SK-N-MC (cell line): ENCODE results near the gene CCDC71.

Source experiments
- DNase-seq: peaks from one replicate; pipeline ENCODE4 v3.0.0-alpha.2; 2011; ENCODE audit warnings: low read depth, low spot score
- H3K27ac ChIP-seq: fragments of 200-600 bp; sonication (generic); 2 replicates; pipeline ENCODE4 v1.5.1; 2016; ENCODE audit warnings: mixed run types
- H3K36me3 ChIP-seq: fragments of 200-600 bp; sonication (generic); 2 replicates; pipeline ENCODE4 v1.6.1; 2017; ENCODE audit warnings: antibody characterized with exemption, low read length, mixed read lengths; ENCODE audit not compliant: insufficient read depth
- H3K4me3 ChIP-seq: fragments of 200-600 bp; sonication (generic); 2 replicates; pipeline ENCODE4 v1.5.1; 2016
- H3K9ac ChIP-seq: fragments of 200-600 bp; sonication (generic); 2 replicates; pipeline ENCODE4 v1.8.0; 2017; ENCODE audit warnings: mixed run types, mixed read lengths; ENCODE audit not compliant: insufficient read length
- H3K9me3 ChIP-seq: fragments of 200-600 bp; sonication (generic); 2 replicates; pipeline ENCODE4 v1.6.1; 2017; ENCODE audit warnings: low read depth, mild to moderate bottlenecking, antibody characterized with exemption, low read length, moderate library complexity, mixed read lengths
- EZH2 ChIP-seq: fragments of 200-600 bp; sonication (generic); IDR thresholded peaks from one replicate; pipeline ENCODE4 v1.6.1; 2017; ENCODE audit warnings: antibody characterized with exemption
- FOXP2 ChIP-seq: optimal IDR thresholded peaks from 2 replicates; pipeline ENCODE3; 2011; ENCODE audit warnings: mild to moderate bottlenecking, moderate library complexity; ENCODE audit not compliant: insufficient read depth; ENCODE audit errors: extremely low read length, control extremely low read depth
- POLR2AphosphoS5 ChIP-seq: IDR thresholded peaks from 2 replicates; pipeline ENCODE4 v1.6.1; 2012; ENCODE audit warnings: mild to moderate bottlenecking, low read depth, low read length, borderline replicate concordance

The CCDC71 gene

GRCh38 chr3:49165771-49166751, at the start of gene CCDC71:
Gene CCDC71 (minus strand): TSS chr3:49166331. CDS start chr3:49164208, 2,123 bp downstream.
- peaks cover 5% of the 10 kb centered on the region; the same call in 1 of the 2 replicates for H3K36me3 ChIP-seq
- no peak for DNase-seq
- H3K4me3 ChIP-seq, result peak within 1 kb of the TSS; percentile 76
- H3K27ac ChIP-seq, result peak within 1 kb of the TSS; percentile 57; the same call in 1 of the 2 replicates
- H3K9ac ChIP-seq, result peak within 1 kb of the TSS; percentile 82
- H3K9me3 ChIP-seq, result no peaks in the 10 kb centered on the region
- TF ChIP-seq EZH2 (no peak), FOXP2 (no peak), POLR2AphosphoS5 (peak; percentile 72)

GRCh38 chr3:49213998-49214397, 47.9 kb upstream of the CCDC71 start:
- Histone ChIP-seq H3K36me3 (no peaks in the 10 kb centered on the region), H3K27ac (no peak overlapping the region), H3K9me3 (no peaks in the 10 kb centered on the region), H3K9ac (no peak overlapping the region), H3K4me3 (no peak overlapping the region)
- DNase-seq, result no peak
- TF ChIP-seq EZH2 (no peak), FOXP2 (no peak), POLR2AphosphoS5 (no peak)

GRCh38 chr3:49213541-49213943, 47.4 kb upstream of the CCDC71 start:
- Histone ChIP-seq H3K9ac (no peak overlapping the region), H3K9me3 (no peaks in the 10 kb centered on the region), H3K27ac (no peak overlapping the region), H3K36me3 (no peaks in the 10 kb centered on the region), H3K4me3 (no peak overlapping the region)
- no peak for DNase-seq
- TF ChIP-seq EZH2, result no peak
- no peak for TF ChIP-seq FOXP2
- no peak for TF ChIP-seq POLR2AphosphoS5

GRCh38 chr3:49199900-49200281, 33.8 kb upstream of the CCDC71 start:
- H3K9ac ChIP-seq, result no peak overlapping the region
- H3K27ac ChIP-seq, result no peak overlapping the region
- no peaks in the 10 kb centered on the region for H3K36me3 ChIP-seq
- TF ChIP-seq EZH2 (no peak), POLR2AphosphoS5 (no peak), FOXP2 (no peak)
- DNase-seq, result no peak
- no peaks in the 10 kb centered on the region for H3K9me3 ChIP-seq
- H3K4me3 ChIP-seq, result no peak overlapping the region

GRCh38 chr3:49199239-49199899, 33.2 kb upstream of the CCDC71 start:
- Histone ChIP-seq H3K36me3 (no peaks in the 10 kb centered on the region), H3K27ac (no peak overlapping the region), H3K9me3 (no peaks in the 10 kb centered on the region), H3K4me3 (no peak overlapping the region), H3K9ac (no peak overlapping the region)
- TF ChIP-seq FOXP2 (no peak), POLR2AphosphoS5 (no peak), EZH2 (no peak)
- no peak for DNase-seq

- H3K9me3 ChIP-seq, result no peaks in the 10 kb centered on the region
- TF ChIP-seq POLR2AphosphoS5 (no peak), EZH2 (no peak), FOXP2 (no peak)
- no peak for DNase-seq
- no peak overlapping the region for H3K27ac ChIP-seq
- no peak overlapping the region for H3K4me3 ChIP-seq
- H3K36me3 ChIP-seq, result no peaks in the 10 kb centered on the region
- no peak overlapping the region for H3K9ac ChIP-seq
Observed at GRCh38 chr3:49198611-49199230, 32.6 kb upstream of the CCDC71 start.

GRCh38 chr3:49198161-49198560, 32.0 kb upstream of the CCDC71 start:
- Histone ChIP-seq H3K9me3 (no peaks in the 10 kb centered on the region), H3K27ac (no peak overlapping the region), H3K36me3 (no peaks in the 10 kb centered on the region), H3K9ac (no peak overlapping the region), H3K4me3 (no peak overlapping the region)
- TF ChIP-seq EZH2, result no peak
- no peak for TF ChIP-seq POLR2AphosphoS5
- TF ChIP-seq FOXP2, result no peak
- no peak for DNase-seq

- H3K4me3 ChIP-seq, result no peak overlapping the region
- DNase-seq, result no peak
- no peak overlapping the region for H3K27ac ChIP-seq
- TF ChIP-seq POLR2AphosphoS5, result no peak
- TF ChIP-seq FOXP2, result no peak
- H3K36me3 ChIP-seq, result no peaks in the 10 kb centered on the region
- H3K9ac ChIP-seq, result no peak overlapping the region
- H3K9me3 ChIP-seq, result no peaks in the 10 kb centered on the region
Observed at GRCh38 chr3:49191741-49192140, 25.6 kb upstream of the CCDC71 start.
